Measurements from ENCODE around the gene ZKSCAN5.

DNA sequence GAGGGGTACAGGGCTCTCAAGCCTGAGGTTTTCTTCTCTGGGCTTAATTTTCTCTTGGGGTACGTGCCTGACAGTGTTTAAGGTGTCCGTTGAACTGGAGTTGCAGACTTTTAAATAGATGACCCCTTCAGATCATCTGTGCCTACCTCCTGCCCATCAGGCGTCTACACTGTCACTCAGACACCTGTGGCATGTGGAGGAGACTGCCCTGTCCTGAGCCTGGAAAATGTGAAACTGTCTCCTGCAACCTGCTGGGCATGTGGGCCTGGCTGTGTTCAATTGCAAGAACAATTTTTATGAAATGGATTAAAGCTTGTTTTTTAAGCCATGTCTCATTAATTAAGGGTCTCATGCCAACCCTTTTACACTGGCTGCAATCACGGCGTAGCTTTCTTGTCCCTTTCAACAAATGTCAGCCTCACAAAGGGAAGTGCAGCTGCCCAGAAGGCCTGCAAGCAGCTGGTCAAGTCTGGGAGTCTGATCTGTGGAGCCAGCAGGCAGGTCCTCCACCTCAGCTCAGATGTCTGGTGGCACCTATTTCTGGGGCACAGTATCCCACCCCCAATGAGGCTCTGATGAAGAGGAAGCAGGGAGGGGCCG lies 47.3 kb upstream of the ZKSCAN5 start:
- TF ChIP-seq, protein P1, sequence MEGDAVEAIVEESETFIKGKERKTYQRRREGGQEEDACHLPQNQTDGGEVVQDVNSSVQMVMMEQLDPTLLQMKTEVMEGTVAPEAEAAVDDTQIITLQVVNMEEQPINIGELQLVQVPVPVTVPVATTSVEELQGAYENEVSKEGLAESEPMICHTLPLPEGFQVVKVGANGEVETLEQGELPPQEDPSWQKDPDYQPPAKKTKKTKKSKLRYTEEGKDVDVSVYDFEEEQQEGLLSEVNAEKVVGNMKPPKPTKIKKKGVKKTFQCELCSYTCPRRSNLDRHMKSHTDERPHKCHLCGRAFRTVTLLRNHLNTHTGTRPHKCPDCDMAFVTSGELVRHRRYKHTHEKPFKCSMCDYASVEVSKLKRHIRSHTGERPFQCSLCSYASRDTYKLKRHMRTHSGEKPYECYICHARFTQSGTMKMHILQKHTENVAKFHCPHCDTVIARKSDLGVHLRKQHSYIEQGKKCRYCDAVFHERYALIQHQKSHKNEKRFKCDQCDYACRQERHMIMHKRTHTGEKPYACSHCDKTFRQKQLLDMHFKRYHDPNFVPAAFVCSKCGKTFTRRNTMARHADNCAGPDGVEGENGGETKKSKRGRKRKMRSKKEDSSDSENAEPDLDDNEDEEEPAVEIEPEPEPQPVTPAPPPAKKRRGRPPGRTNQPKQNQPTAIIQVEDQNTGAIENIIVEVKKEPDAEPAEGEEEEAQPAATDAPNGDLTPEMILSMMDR (conservative IDR thresholded peaks at IDR 0.05; ENCODE audit: low read depth in 2 of 2) = no peak
- TF ChIP-seq POLR2AphosphoS5 (IDR thresholded peaks at IDR 0.05; ENCODE audit: low read depth) (no peak), EZH2 (IDR thresholded peaks at IDR 0.05; ENCODE audit: low read depth, unreplicated experiment) (no peak)
